K562 (cell line): Measurements from ENCODE around the gene EBNA1BP2. TPM values are rescaled to one million over a fixed set of nuclear protein-coding genes. Genes with fewer than 3 reads are reported as not detected.

Experiments
- ATAC-seq: fragments of 200-7000 bp; cut with Tn5 transposase; 3 replicates; pipeline ENCODE4 v1.9.1; 2020; ENCODE audit warnings: moderate library complexity
- BruUV-seq: library from RNA; stranded (reverse); fragments of 400-500 nt; replicated peaks from 2 replicates; lab custom pipeline; 2021; lab: Mats Ljungman, UMichigan
- CTCF ChIA-PET: fragments of 300-600 bp; formaldehyde crosslinking; extraction: SDS; loops from one replicate; lab custom pipeline; 2021; ENCODE audit warnings: low intra/inter-chr PET ratio; lab: Yijun Ruan, JAX
- POLR2A ChIA-PET: fragments of 300-600, 350-650 bp; sonication (Branson Sonifier 250); formaldehyde crosslinking; extraction: SDS; loops from one replicate; lab custom pipeline; 2021; ENCODE audit warnings: antibody characterized with exemption, inconsistent platforms; lab: Yijun Ruan, JAX
- DNase-seq, 4 experiments: peaks; one replicate each; pipeline versions ENCODE4 v3.0.0 to v3.0.0-alpha.2; 2011 to 2018; ENCODE audit warnings: low spot score in 3 of 4, mixed read lengths in 3 of 4; ENCODE audit errors: extremely low read depth in 1 of 4
- FAIRE-seq: peaks from 2 replicates; lab custom pipeline; 2011; peaks lifted over from hg19 to GRCh38; lab: Jason Lieb, UNC
- H2AFZ ChIP-seq: 2 replicates; pipeline ENCODE4 v1.6.0; 2011; ENCODE audit warnings: low read depth, low read length, control low read depth, inconsistent platforms
- H3K27ac ChIP-seq: fragments of 200-600 bp; 3 replicates; pipeline ENCODE4 v1.8.0; 2011; ENCODE audit warnings: low read depth, mild to moderate bottlenecking, control low read depth, inconsistent platforms, low read length, moderate library complexity, mixed read lengths; ENCODE audit errors: extremely low read depth
- H3K27me3 ChIP-seq, 2 experiments: fragments of 300-600 bp in 1 of 2; 2 replicates in 1 of 2; 3 replicates in 1 of 2; pipeline versions ENCODE4 v1.6.0 to v1.8.0; 2011; ENCODE audit warnings: inconsistent platforms in 2 of 2, low read length in 2 of 2, mild to moderate bottlenecking in 1 of 2, mixed read lengths in 1 of 2, moderate library complexity in 1 of 2; ENCODE audit not compliant: control insufficient read depth in 2 of 2, insufficient read depth in 2 of 2
- H3K36me3 ChIP-seq: fragments of 300-600 bp; 3 replicates; pipeline ENCODE4 v1.8.0; 2011; ENCODE audit warnings: mild to moderate bottlenecking, low read length, inconsistent platforms; ENCODE audit not compliant: control insufficient read depth, insufficient read depth
- H3K4me1 ChIP-seq, 2 experiments: fragments of 200-600 bp in 1 of 2; replicated peaks in 1 of 2; 2 replicates in 1 of 2; 3 replicates in 1 of 2; pipeline versions ENCODE4 v1.5.1 to v1.8.0; 2011; ENCODE audit warnings: inconsistent platforms in 2 of 2, low read length in 2 of 2, mild to moderate bottlenecking in 1 of 2, mixed read lengths in 1 of 2, moderate library complexity in 1 of 2; ENCODE audit not compliant: control insufficient read depth in 2 of 2, insufficient read depth in 2 of 2
- H3K4me2 ChIP-seq: 2 replicates; pipeline ENCODE4 v1.6.1; 2011; ENCODE audit warnings: low read length, control low read depth, inconsistent platforms, mixed read lengths; ENCODE audit not compliant: insufficient read depth
- H3K4me3 ChIP-seq: fragments of 200-600 bp; sonication (generic), shearing (Covaris generic); 2 replicates; pipeline ENCODE4 v1.5.1; 2016; ENCODE audit warnings: control low read depth, inconsistent platforms
- H3K79me2 ChIP-seq: fragments of 200-600 bp; 3 replicates; pipeline ENCODE4 v1.8.0; 2011; ENCODE audit warnings: low read length, inconsistent platforms; ENCODE audit not compliant: control insufficient read depth, insufficient read depth
- H3K9ac ChIP-seq, 2 experiments: 2 replicates each; pipeline versions ENCODE4 v1.6.0 to v1.6.1; 2011; ENCODE audit warnings: low read depth in 2 of 2, low read length in 2 of 2, control low read depth in 1 of 2, inconsistent platforms in 1 of 2, mild to moderate bottlenecking in 1 of 2, mixed read lengths in 1 of 2; ENCODE audit not compliant: insufficient read depth in 1 of 2
- H3K9me1 ChIP-seq: one replicate; pipeline ENCODE4 v1.6.0; 2011; ENCODE audit warnings: inconsistent platforms, mild to moderate bottlenecking, low read length, moderate library complexity; ENCODE audit not compliant: control insufficient read depth, insufficient read depth
- H3K9me3 ChIP-seq: replicated peaks from 2 replicates; pipeline ENCODE4 v1.5.1; 2011; ENCODE audit warnings: low read depth, low read length, inconsistent platforms; ENCODE audit not compliant: control insufficient read depth, insufficient read depth
- H4K20me1 ChIP-seq: replicated peaks from 2 replicates; pipeline ENCODE4 v1.6.1; 2011; ENCODE audit warnings: low read length, inconsistent platforms, mixed read lengths; ENCODE audit not compliant: control insufficient read depth, insufficient read depth
- CC2D1A ChIP-seq: fragments of 450-650 bp; IDR thresholded peaks from 2 replicates; pipeline ENCODE4 v1.6.1; 2017; ENCODE audit warnings: mild to moderate bottlenecking
- CEBPB ChIP-seq: fragments of 450-650 bp; IDR thresholded peaks from 2 replicates; pipeline ENCODE4 v1.6.1; 2016; ENCODE audit warnings: missing genetic modification characterization, missing compliant biosample characterization
- CEBPG ChIP-seq, 3 experiments: fragments of 200-800 bp in 1 of 3; sonication (Bioruptor generic) in 1 of 3; sonication (generic) in 1 of 3; formaldehyde crosslinking in 1 of 3; IDR thresholded peaks in 2 of 3; conservative IDR thresholded peaks in 1 of 3; 2 replicates each; pipeline versions ENCODE4 v1.6.1 to v1.8.0; 2016 to 2022; ENCODE audit warnings: missing compliant biosample characterization in 2 of 3, missing genetic modification characterization in 2 of 3, mild to moderate bottlenecking in 1 of 3, missing genetic modification reagents in 1 of 3
- HDAC2 ChIP-seq: fragments of 450-650 bp; IDR thresholded peaks from 2 replicates; pipeline ENCODE4 v1.6.1; 2016; ENCODE audit warnings: mild to moderate bottlenecking
- HNRNPK ChIP-seq: fragments of 200-400 bp; formaldehyde crosslinking; IDR thresholded peaks from one replicate; pipeline ENCODE4 v1.6.1; 2018; ENCODE audit warnings: mild to moderate bottlenecking, low read depth, low read length; ENCODE audit not compliant: poor library complexity, severe bottlenecking
- MCM5 ChIP-seq: fragments of 450-650 bp; IDR thresholded peaks from 2 replicates; pipeline ENCODE4 v1.6.1; 2016; ENCODE audit warnings: low read depth
- STAG1 ChIP-seq: sonication (generic); formaldehyde crosslinking; IDR thresholded peaks from 2 replicates; pipeline ENCODE4 v1.5.0; 2020; ENCODE audit warnings: missing genetic modification reagents, borderline replicate concordance
- TBL1XR1 ChIP-seq, 2 experiments: IDR thresholded peaks; 2 replicates each; pipeline ENCODE4 v1.6.1; 2012; ENCODE audit warnings: improper control_type of control experiment in 2 of 2, low read length in 2 of 2, mild to moderate bottlenecking in 1 of 2
- ZNF586 ChIP-seq: fragments of 450-650 bp; formaldehyde crosslinking; conservative IDR thresholded peaks from 2 replicates; pipeline ENCODE4 v1.4.0; 2020; ENCODE audit warnings: mild to moderate bottlenecking, moderate library complexity
- WGBS: fragments of 100-300 bp; shearing (Covaris generic); methylation state at CpG from one replicate; pipeline ENCODE4 v1.1.6; 2016; ENCODE audit warnings: low coverage, mixed read lengths; ENCODE audit not compliant: insufficient coverage; ENCODE audit errors: missing lambda C conversion rate; 5-methylcytosine and 5-hydroxymethylcytosine counted together
- in situ Hi-C: fragments of 300-500 bp; cut with MboI; formaldehyde crosslinking; loops from 4 replicates; pipeline ENCODE4 v1.15.0; 2018; ENCODE audit warnings: inconsistent platforms, mixed read lengths
- intact Hi-C: fragments of 100-400 bp; cut with micrococcal nuclease; formaldehyde crosslinking; loops from 2 replicates; pipeline ENCODE4 v1.14.2; 2022
- polyA plus RNA-seq, 8 experiments: library from polyadenylated mRNA; depleted of rRNA in 4 of 8; stranded (reverse) in 5 of 8; unstranded in 3 of 8; fragments of >200 nt; fragmentation: Nextera tagmentation in 2 of 8; fragmentation: Illumina TruSeq in 1 of 8; extraction: Ambion mirVana in 2 of 8; extraction: Trizol in 1 of 8; gene quantifications; 2 replicates each; pipeline versions ENCODE4 v1.2.1 to v1.2.3, GENCODE V29; 2011 to 2014; ENCODE audit warnings: inconsistent platforms in 1 of 8, missing spikeins in 1 of 8
- total RNA-seq, 7 experiments: library from RNA; depleted of rRNA in 6 of 7; stranded (reverse); fragments of >200 nt in 6 of 7; fragmentation: Illumina TruSeq in 2 of 7; extraction: Trizol in 2 of 7; gene quantifications; 2 replicates each; pipeline versions ENCODE4 v1.2.1 to v1.2.3, GENCODE V29; 2011 to 2021; ENCODE audit warnings: low replicate concordance in 1 of 7
- TF ChIP-seq, protein P1 (sequence below): fragments of 450-650 bp; IDR thresholded peaks from 2 replicates; pipeline ENCODE4 v1.6.1; 2017; ENCODE audit warnings: antibody characterized with exemption, mild to moderate bottlenecking
- TF ChIP-seq, protein P2 (sequence below), 2 experiments: fragments of 450-650 bp; conservative IDR thresholded peaks; 2 replicates each; pipeline ENCODE4 v1.6.1; 2017; ENCODE audit warnings: mild to moderate bottlenecking in 2 of 2, moderate library complexity in 2 of 2
- TF ChIP-seq, protein P3 (sequence below), 2 experiments: IDR thresholded peaks; 2 replicates each; pipeline ENCODE4 v1.6.1; 2011; ENCODE audit warnings: borderline replicate concordance in 1 of 2, control low read depth in 1 of 2, low read depth in 1 of 2, low read length in 1 of 2, mild to moderate bottlenecking in 1 of 2, mixed read lengths in 1 of 2, moderate library complexity in 1 of 2; ENCODE audit not compliant: insufficient read depth in 1 of 2, insufficient read length in 1 of 2, poor library complexity in 1 of 2, severe bottlenecking in 1 of 2; ENCODE audit errors: extremely low read depth in 1 of 2

The EBNA1BP2 gene
- total and polyA plus RNA-seq, 9 of the 15 experiments (the other 6 are each of a cell fraction or from before 2014, with no cell fraction given) = 95.2 to 349 (median 249) TPM

DNA sequence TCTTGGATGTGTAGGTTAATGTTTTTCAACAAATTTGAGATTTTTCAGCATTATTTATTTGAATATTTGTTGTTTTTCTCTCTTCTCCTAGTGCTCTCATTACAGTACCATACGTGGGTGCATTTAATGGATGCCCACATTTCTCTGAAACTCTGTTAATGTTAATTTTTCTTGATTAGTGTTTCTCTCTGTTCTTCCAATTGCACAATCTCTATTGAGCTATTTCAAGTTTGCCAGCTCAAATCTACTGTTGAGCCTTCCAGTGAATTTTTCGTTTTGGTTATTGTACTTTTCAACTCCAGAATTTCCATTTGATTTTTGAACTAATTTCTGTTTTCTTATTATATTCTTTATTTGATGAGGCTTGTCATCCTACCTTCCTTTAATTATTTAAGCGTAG lies 31.8 kb upstream of the EBNA1BP2 start:
- FAIRE-seq (no peak), ATAC-seq (no peak), DNase-seq (no peak)
- H3K36me3 ChIP-seq = no peaks in the 10 kb centered on the region
- H4K20me1 ChIP-seq = no peaks in the 10 kb centered on the region
- no peak overlapping the region for H3K9ac ChIP-seq
- no peak overlapping the region for H3K4me3 ChIP-seq
- H3K79me2 ChIP-seq = no peaks in the 10 kb centered on the region
- WGBS = 3% methylated on average over 3 of the region's 3 CpGs
- ChIA-PET POLR2A (interaction anchor here (1.0 to 1.1 kb wide), 2 partner anchors 15 to 28 kb away, joined by 3 read pairs; no protein-coding TSS in a partner anchor), CTCF (no interaction called here)
- TF ChIP-seq, protein P1, sequence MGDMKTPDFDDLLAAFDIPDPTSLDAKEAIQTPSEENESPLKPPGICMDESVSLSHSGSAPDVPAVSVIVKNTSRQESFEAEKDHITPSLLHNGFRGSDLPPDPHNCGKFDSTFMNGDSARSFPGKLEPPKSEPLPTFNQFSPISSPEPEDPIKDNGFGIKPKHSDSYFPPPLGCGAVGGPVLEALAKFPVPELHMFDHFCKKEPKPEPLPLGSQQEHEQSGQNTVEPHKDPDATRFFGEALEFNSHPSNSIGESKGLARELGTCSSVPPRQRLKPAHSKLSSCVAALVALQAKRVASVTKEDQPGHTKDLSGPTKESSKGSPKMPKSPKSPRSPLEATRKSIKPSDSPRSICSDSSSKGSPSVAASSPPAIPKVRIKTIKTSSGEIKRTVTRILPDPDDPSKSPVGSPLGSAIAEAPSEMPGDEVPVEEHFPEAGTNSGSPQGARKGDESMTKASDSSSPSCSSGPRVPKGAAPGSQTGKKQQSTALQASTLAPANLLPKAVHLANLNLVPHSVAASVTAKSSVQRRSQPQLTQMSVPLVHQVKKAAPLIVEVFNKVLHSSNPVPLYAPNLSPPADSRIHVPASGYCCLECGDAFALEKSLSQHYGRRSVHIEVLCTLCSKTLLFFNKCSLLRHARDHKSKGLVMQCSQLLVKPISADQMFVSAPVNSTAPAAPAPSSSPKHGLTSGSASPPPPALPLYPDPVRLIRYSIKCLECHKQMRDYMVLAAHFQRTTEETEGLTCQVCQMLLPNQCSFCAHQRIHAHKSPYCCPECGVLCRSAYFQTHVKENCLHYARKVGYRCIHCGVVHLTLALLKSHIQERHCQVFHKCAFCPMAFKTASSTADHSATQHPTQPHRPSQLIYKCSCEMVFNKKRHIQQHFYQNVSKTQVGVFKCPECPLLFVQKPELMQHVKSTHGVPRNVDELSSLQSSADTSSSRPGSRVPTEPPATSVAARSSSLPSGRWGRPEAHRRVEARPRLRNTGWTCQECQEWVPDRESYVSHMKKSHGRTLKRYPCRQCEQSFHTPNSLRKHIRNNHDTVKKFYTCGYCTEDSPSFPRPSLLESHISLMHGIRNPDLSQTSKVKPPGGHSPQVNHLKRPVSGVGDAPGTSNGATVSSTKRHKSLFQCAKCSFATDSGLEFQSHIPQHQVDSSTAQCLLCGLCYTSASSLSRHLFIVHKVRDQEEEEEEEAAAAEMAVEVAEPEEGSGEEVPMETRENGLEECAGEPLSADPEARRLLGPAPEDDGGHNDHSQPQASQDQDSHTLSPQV = no peak
- TF ChIP-seq, protein P2, sequence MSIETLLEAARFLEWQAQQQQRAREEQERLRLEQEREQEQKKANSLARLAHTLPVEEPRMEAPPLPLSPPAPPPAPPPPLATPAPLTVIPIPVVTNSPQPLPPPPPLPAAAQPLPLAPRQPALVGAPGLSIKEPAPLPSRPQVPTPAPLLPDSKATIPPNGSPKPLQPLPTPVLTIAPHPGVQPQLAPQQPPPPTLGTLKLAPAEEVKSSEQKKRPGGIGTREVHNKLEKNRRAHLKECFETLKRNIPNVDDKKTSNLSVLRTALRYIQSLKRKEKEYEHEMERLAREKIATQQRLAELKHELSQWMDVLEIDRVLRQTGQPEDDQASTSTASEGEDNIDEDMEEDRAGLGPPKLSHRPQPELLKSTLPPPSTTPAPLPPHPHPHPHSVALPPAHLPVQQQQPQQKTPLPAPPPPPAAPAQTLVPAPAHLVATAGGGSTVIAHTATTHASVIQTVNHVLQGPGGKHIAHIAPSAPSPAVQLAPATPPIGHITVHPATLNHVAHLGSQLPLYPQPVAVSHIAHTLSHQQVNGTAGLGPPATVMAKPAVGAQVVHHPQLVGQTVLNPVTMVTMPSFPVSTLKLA (conservative IDR thresholded peaks at IDR 0.05) = no peak
- TF ChIP-seq STAG1 (CRISPR knock-in tag) (no peak), ZNF586 (CRISPR knock-in tag) (no peak), CEBPB (tag) (peak; percentile 60), CEBPG (CRISPR knock-in tag; IDR thresholded peaks at IDR 0.05) (no peak), CEBPG (tag; conservative IDR thresholded peaks at IDR 0.05 in 1 of 2, IDR thresholded peaks at IDR 0.05 in 1 of 2) (peak; percentile 17 to 47; a peak in 1 of 4 replicates), MCM5 (no peak), HNRNPK (no peak), TBL1XR1 (IDR thresholded peaks at IDR 0.05; ENCODE audit: low read length in 2 of 2) (no peak), HDAC2 (no peak), CC2D1A (no peak)
- TF ChIP-seq, protein P3, sequence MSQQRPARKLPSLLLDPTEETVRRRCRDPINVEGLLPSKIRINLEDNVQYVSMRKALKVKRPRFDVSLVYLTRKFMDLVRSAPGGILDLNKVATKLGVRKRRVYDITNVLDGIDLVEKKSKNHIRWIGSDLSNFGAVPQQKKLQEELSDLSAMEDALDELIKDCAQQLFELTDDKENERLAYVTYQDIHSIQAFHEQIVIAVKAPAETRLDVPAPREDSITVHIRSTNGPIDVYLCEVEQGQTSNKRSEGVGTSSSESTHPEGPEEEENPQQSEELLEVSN (IDR thresholded peaks at IDR 0.05; ENCODE audit: borderline replicate concordance in 1 of 2, extremely low read depth in 1 of 2, insufficient read depth in 1 of 2, insufficient read length in 1 of 2, low read depth in 1 of 2, low read length in 1 of 2, poor library complexity in 1 of 2, severe bottlenecking in 1 of 2) = no peak
- intact Hi-C loops (no loop called here), in situ Hi-C loops (no loop called here)
- BruUV-seq = no TSS peak
- no peak overlapping the region for H2AFZ ChIP-seq
- H3K4me2 ChIP-seq = no peak overlapping the region
- no peaks in the 10 kb centered on the region for H3K9me3 ChIP-seq
- no peaks in the 10 kb centered on the region for H3K9me1 ChIP-seq
- H3K27ac ChIP-seq = no peak overlapping the region
- peaks cover 0 to 3% of the 10 kb centered on the region in 2 experiments; a peak in 3 of 5 replicates for H3K4me1 ChIP-seq
- peaks cover 26 to 62% of the 10 kb centered on the region in 2 experiments for H3K27me3 ChIP-seq
